ENCODE results near the gene SEMA5A.

DNA sequence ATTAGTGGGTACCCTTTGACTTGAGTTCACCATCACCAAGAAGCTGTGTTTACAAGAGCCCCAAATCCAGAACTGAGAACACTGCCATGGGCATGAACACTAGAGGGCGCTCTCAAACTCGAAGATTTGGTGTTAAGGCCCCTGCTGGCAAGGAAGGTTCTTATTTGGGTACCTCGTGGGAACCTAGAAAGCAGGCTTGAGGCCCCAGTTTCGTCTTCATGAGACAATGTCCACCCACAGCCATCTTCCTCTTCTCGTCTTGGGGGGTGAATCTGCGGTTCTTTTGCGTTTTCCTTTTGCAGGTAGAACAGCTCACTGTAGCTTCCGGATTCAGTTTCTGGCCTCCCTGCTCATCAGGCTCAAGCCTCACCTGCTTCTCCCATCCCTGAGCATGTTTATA lies 184.0 kb downstream of the SEMA5A start:
- TF ChIP-seq GATA2 (IDR thresholded peaks at IDR 0.05; ENCODE audit: low read depth, low read length) (no peak), GATA3 (IDR thresholded peaks at IDR 0.05; ENCODE audit: low read depth, low read length) (no peak)

All from SH-SY5Y (cell line).